Breast epithelium (tissue), 4 donors: ENCODE data around the gene CDH4. TPM values are rescaled to one million over a fixed set of nuclear protein-coding genes. Genes with fewer than 3 reads are reported as not detected.

Experiments
- DNase-seq, 2 donors: peaks; one replicate each; pipeline ENCODE4 v3.0.0-alpha.2; 2019; ENCODE audit warnings: low spot score in 2 of 2
- H3K27ac ChIP-seq, 2 donors: fragments of 200-600 bp; sonication (generic) in 1 of 2; one replicate each; pipeline ENCODE4 v1.5.1; 2016 to 2019; ENCODE audit warnings: mild to moderate bottlenecking in 1 of 2
- H3K27me3 ChIP-seq, 2 donors: fragments of 200-600 bp; sonication (generic) in 1 of 2; one replicate each; pipeline versions ENCODE4 v1.5.1 to v1.6.0; 2017 to 2019; ENCODE audit warnings: control low read depth in 1 of 2, mild to moderate bottlenecking in 1 of 2
- H3K36me3 ChIP-seq: fragments of 200-600 bp; one replicate; pipeline ENCODE4 v1.5.1; 2019
- H3K4me1 ChIP-seq, 2 donors: fragments of 200-600 bp; sonication (generic); one replicate each; pipeline ENCODE4 v1.5.1; 2016 to 2019; ENCODE audit warnings: control low read depth in 1 of 2
- H3K4me3 ChIP-seq, 3 donors: fragments of 200-600 bp; sonication (generic); 1 replicate in 2 of 3; 2 replicates in 1 of 3; pipeline ENCODE4 v1.5.1; 2016 to 2019; ENCODE audit warnings: mild to moderate bottlenecking in 3 of 3, moderate library complexity in 2 of 3
- H3K9me3 ChIP-seq, 2 donors: fragments of 200-600 bp; sonication (generic) in 1 of 2; one replicate each; pipeline ENCODE4 v1.5.1; 2016 to 2019; ENCODE audit warnings: control low read depth in 1 of 2
- POLR2A ChIP-seq: fragments of 450-650 bp; IDR thresholded peaks from one replicate; pipeline ENCODE4 v1.6.1; 2016; ENCODE audit warnings: antibody characterized with exemption, mild to moderate bottlenecking, moderate library complexity
- POLR2AphosphoS5 ChIP-seq, 3 donors: sonication (generic); formaldehyde crosslinking; IDR thresholded peaks; one replicate each; pipeline ENCODE4 v1.6.1; 2017; ENCODE audit warnings: antibody characterized with exemption in 3 of 3
- intact Hi-C: fragments of 100-400 bp; cut with DNase I; formaldehyde crosslinking; loops from one replicate; pipeline ENCODE4 v1.15.1; 2023; ENCODE audit warnings: low total_unique reads
- total RNA-seq, 3 donors: library from RNA; depleted of rRNA; stranded (reverse); fragments of >200 nt; gene quantifications; one replicate each; pipeline ENCODE4 v1.1.0, GENCODE V29; 2016

Gene CDH4
- total RNA-seq, 3 donors from 2014 or later: under 0.01 TPM; not detected in 2

DNA sequence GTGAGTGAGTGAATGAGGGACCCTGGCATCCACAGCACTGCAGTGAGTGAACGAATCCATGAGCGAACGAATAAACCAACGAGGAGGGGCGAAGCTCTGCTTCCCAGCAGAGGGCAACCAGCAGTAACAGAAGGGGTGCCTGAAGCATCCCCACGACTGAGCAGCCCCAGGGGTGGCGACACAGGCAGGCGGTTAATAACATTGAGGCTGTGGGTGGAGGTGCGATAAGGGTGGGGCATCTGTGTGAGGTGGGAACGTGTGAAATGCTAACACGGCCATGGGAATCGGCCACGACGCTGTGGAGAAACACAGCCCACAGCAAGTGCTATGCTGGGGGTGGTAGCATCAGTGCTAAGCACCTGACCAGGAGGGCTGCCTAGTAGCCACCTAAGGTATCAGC lies 737.7 kb downstream of the CDH4 start:
- H3K4me3 ChIP-seq: no peak overlapping the region
- TF ChIP-seq POLR2AphosphoS5 (IDR thresholded peaks at IDR 0.05) (no peak), POLR2A (no peak)
- H3K9me3 ChIP-seq: peaks cover 20 to 26% of the 10 kb centered on the region in 2 donors
- no peaks in the 10 kb centered on the region for H3K4me1 ChIP-seq
- H3K27ac ChIP-seq: no peak overlapping the region
- H3K27me3 ChIP-seq: no peaks in the 10 kb centered on the region
- intact Hi-C loops: no loop called here
- no peak for DNase-seq
- H3K36me3 ChIP-seq: no peaks in the 10 kb centered on the region
